GDM1 (cell line): Measurements from ENCODE around the gene TSPO2.
"Not testable (repeated sequence)": the region's sequence is repeated elsewhere in the genome, so short reads cannot be mapped to it uniquely, and the experiment has no call there.

ENCODE experiments used
- DNase-seq: peaks from one replicate; lab custom pipeline; 2025; lab: John Stamatoyannopoulos, UW

TSPO2 gene, protein sequence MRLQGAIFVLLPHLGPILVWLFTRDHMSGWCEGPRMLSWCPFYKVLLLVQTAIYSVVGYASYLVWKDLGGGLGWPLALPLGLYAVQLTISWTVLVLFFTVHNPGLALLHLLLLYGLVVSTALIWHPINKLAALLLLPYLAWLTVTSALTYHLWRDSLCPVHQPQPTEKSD

DNA sequence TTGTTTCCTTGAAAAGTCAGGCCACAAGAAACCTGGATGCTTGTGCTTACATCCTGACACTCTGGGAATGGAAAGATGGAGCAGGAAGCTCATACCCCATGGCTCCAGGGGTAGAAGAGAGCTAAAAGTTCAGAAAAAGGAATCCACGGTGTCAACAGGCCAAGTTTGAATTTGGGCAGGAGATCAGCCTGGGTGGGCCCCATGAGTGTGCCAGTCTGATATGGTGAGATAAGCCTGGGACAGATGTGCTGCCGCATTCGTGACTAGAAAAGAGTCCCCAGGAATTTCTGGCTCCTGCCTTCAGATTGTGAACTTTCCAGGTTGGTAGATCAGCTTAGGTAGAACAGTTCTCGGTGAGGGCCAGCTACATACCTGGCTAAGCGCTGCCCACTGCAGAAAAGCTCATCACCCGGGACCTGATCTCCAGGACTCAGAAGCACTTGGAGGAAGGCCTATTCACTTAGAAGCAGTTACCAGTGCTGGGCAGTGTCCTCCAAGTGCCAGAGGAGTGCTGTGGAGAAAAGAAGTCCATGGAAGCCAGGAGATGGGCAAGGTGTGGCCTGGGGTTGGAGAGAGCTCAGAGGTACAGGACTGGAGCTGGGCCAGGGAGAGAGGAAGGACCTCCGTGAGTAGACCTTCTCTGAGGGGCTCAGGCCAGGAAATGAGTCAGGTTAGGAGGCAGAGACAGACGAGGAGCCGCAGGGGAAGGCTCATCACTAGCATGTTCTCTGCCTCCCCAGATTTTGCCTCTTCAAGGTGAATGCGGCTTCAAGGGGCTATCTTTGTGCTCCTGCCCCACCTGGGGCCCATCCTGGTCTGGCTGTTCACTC, at the start of gene TSPO2:
Gene TSPO2 (plus strand): TSS at position 242 of the 830 bp plus-strand sequence. CDS start 519 bp downstream, at position 761.
- no peak for DNase-seq

DNA sequence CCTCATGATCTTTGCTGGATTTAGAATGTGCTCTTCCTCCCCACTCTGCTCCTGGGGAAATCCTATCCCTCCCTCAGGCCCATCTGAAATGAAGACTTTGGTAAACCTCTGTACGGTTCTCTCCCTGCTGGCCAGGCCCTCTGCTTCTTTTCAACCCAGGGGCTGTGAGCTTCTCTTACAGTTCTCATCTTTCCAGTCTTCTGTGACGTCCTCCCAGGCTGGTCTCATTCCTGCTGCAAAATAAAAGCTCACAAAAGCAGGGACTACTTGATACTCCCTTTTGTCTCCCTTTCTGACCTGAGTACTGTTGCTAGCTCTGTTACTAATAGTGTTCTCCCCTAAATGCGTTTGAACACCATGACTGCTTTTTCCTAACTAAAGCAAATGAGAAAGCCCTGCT, 49.5 kb upstream of the TSPO2 start:
- no peak for DNase-seq

DNA sequence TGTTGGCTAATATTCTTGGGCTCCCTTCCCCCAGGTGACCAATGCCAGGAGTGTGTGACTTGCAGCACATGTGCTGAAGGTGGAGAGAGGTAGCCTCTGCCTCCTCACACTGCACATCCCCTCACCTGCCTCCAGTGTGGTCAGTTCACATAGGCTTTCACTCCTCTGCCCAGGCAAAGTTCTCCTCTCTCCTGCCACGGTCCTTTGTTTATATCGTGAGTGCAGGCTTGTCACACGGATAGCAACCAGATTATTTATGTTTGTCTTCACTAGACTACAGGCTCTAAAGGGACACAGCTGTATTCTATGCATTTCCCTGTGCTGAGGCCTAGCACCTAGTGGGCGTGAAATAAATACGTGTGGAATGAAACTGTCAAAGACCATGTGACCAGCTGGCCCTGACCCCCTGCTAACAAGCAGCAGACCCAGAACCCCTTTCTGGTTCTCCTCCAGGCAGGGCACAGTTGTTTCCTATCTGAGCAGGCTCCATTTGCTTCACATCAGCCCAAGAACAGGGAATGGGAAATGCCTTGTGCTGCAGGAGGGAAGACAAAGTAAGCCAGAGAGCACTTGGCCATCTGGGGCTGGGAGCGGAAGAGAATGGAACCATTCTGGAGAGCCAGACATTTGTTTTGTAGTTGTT, 45.6 kb upstream of the TSPO2 start:
- DNase-seq = no peak

DNA sequence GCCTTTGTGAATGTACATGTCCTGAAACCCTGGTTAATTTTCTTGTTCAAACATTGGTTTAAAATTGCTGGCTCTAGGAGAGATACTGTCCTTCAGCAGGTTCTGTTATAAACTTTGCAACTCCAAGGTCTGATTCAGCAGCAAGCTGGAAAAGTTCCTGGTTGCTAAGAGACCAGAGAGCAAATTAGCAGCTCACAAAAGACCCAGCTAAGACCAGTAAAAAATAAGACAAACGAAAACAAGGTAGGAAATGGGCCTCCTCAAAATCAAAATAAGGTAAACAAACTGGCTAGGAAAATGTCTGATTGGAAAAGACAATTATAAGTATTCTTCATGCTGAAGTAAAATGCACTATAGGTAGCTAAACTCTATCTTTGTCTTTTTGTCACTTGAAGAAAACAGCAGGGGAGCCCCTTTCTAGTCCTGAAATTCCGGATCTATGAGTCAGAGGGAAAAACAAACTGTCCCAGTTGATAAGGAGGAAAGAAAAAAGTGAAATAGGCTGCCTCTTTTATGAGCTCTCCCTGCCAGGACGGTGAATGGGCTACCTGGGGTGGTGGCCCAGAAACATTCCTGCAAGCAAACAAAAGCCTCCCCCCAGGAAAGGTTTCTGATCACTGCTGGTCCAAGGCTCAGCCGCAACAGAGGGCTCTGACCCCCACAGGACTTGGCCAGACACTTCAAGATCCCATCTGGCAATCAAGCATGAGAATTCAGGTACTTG, 44.9 kb upstream of the TSPO2 start:
- no peak for DNase-seq

DNA sequence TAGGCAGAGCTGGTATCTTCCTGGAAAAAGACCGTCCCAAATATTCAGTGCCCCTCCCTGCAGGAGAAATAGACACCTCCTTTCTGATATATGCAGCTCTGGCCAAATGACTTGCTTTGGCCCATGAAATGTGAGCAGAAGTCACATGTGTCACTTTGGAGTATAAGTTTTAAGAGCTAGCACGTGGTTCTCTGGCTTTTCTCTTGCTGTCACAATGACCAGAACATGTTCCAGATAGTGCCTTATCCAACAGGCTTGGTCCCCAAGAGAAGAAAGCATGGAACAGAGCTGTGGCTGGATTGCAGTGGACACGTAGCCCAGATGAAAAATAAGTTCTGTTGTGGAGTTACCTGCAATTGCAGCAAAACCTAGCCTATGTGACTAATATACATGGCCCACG, 43.6 kb upstream of the TSPO2 start:
- DNase-seq = no peak

DNA sequence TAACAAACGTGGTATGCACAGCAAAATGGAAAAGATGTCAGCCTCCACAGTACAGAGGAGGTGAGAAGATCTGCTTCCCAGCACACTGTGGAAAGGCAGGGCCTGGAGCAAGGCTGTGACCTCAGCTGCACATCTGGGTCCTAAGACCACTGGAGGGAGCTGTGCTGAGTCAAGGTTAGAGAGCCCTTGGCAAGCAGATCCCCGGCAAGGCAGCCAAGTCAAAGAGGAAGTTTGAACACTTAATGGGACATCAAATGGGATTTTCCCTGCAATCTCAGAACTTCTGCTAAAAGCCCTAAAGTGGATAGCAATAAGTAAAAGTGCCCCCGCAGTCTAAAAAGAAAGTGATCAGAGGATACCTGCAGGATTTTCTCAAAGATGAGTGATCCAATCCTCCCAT, 42.7 kb upstream of the TSPO2 start:
- DNase-seq = peak; percentile 50

DNA sequence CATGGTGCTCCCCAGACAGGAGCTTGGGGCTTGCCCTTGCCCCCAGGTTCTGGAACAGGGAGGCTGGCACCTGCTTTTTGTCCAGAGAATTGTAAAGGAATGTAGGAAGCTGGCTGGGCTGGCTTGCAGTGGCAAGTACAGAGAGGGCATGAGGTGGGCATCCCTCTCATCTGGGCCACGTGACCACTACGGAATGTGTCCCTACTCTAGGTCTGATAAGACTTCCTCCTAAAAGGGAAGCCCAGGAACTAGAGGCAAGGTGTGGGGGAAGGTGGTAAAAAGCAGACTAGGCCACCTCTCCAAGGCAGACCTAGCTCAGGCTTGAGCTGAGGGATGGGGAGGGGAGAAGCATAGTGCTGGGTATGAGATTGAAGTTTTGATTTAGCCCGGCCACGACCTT, 42.0 kb upstream of the TSPO2 start:
- DNase-seq = no peak

DNA sequence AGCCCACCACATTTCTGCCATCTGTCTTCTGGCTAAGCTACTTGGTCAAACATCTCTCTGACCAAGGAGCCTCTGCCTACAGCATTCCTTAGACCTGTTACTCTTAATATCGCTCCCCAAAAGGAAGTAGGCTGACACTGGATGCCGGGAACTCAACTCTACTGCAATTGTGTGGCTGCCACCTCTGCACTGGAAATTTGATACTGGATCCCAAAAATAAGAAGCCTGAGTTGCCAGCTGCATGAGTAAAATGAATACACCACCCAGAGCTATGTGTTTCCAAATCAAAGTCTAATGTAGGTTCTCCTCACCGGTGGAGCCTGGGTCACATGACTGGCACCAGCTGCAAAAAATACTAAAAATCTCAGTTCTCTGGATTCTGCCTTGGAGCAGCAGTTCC, 40.1 kb upstream of the TSPO2 start:
- DNase-seq = no peak

DNA sequence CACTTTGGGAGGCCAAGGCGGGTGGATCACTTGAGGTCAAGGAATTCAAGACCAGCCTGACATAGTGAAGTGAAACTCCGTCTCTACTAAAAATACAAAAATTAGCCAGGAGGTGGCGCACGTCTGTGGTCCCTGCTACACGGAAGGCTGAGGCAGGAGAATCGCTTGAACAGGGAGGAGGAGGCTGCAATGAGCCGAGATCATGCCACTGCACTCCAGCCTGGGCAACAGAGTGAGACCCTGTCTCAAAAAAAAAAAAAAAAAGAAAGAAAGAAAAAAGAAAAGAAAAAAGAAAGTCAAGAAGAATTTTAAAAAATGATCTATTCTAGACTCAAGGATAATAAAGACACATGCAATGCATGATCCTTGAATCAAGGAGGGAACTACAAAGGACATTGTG, 36.0 kb upstream of the TSPO2 start:
- peak; percentile 51 for DNase-seq

DNA sequence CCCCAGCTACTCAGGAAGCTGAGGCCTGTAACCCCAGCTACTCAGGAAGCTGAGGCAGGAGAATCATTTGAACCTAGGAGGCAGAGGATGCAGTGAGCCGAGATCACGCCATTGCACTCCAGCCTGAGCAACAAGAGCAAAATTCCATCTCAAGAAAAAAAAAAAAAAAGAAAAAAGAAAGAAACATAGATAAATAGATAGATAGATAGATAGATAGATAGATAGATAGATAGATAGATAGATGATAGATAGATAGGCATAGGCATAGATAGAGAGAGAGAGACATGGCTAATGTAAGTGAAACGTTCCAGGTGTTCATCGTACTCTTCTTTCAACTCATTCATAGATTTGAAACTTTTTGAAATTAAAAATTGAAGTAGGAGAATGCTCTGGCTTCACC, 35.3 kb upstream of the TSPO2 start:
- DNase-seq = not testable (repeated sequence)

DNA sequence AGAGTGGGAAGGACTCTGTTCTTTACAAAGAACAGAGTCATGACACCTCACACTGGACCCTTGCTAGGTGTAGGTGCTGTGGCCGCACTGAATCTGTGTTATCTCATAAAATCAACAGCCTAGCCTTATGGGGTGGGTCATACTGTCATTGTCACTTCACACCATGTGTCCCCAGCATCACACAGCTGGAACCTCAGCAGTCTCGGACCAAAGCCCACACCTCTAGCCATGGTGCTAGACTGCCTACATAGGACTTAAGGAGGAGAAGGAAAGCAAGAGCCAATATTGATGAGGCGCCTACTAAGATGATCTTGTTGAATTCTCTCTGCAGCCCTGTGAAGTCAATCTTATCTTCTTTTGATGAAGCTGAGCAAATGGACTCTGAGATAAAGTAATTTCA, 34.3 kb upstream of the TSPO2 start:
- no peak for DNase-seq

DNA sequence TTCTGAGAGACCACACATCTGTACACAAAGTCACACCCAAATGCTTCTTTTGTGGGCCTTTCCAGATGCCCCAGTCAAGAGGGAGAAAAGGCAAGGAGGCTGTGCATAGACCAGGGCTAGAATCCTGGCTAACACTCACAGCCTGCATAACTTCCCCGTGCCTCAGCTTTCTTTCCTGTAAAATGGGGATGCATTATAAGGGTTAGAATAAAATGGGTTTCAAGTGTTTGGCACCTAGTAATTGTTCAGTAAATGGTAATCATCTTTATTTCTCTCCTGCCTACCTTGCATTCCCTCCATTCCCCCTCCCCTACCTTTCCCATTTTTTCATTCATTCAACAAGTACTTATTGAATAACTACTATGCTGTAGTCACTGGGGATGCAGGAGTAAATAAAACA, 32.6 kb upstream of the TSPO2 start:
- DNase-seq = no peak

DNA sequence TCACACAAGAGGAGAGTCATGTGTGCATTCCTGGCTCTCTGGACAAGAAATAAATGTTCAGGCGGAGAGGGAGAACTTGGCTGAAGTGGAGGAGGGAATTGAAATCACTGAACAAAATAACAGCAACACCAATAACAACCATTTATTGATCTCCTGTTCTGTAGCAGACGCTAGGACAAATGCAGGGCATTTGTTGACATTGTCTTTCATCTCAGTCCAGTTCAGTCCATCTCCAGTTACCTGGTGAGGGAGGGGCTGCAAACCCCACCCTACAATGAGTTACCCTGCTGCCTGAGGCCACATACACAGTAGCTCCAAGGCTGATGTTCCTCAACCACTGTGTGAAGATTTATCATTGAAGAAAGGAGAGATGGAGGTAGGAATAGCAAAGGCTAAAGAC, 30.6 kb upstream of the TSPO2 start:
- DNase-seq = no peak

DNA sequence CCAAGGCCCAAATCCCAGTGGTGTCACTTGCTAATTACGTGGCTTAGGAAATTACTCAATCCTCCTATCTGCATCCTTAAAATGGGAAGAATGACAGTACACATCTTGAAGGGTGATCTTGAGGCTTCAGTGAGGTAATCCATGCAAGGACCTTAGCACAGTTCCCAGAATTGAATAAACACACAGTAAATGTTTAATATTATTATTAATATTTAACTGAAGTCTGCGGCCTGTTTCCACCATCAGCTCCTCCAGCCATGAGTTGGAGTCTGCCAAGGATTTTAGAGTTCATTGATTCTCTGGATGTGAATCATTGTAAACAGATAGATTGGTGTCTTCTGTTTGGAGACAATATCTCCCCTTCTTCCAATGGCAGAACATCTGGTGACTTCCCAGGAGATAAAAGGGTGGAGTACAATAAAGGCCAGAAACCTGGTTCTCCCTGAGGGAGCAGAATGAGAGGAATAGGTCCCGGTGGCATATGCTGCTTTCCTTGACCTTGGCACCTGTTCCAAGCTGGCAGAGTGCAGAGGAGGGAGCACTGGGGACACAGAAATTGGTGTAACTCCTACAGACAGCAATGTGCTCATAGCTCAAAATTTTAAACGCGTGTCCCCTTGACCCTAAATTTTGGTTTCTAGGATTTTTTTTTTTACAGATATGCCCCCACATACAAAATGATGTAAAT, 28.7 kb upstream of the TSPO2 start:
- DNase-seq = no peak

DNA sequence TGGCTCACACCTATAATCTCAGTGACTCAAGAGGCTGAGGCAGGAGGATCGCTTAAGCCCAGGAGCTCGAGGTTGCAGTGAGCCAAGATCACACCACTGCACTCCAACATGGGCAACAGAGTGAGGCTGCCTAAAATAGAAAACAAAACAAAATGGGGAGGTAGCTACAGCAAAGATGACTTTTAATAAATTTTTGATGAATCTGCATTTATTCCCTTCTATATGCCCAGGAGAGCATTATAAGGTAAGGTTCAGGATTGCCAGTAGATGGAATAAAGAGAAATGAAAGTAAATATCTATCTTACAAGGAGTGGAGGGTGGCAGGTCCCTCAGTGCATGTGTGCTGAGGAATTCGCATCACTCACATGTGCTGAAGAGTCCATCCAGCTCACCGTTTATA, 27.5 kb upstream of the TSPO2 start:
- DNase-seq = no peak

DNA sequence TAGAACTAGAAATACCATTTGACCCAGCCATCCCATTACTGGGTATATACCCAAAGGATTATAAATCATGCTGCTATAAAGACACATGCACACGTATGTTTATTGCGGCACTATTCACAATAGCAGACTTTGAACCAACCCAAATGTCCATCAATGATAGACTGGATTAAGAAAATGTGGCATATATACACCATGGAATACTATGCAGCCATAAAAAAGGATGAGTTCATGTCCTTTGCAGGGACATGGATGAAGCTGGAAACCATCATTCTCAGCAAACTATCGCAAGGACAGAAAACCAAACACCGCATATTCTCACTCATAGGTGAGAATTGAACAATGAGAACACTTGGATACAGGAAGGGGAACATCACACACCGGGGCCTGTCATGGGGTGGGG, 26.4 kb upstream of the TSPO2 start:
- DNase-seq = not testable (repeated sequence)

DNA sequence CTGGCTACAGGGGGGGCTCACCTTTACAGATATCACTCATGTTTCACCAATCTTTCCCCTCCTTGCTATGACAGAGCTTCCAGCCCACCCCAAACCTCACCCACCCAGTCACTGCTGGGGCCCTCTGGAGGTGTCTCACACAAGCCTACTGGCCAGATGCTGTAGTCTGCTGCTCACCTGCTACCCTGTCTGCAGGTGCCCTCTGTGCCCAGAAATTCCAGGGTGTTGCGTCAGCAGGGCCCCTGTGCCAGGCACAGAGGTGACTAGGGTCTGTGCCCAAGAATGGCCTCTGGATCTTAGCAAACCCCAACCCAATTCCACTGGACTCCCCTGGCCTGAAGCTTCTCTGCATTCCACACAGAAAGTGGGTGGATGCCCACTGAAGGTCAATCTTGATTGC, 24.6 kb upstream of the TSPO2 start:
- DNase-seq = no peak

DNA sequence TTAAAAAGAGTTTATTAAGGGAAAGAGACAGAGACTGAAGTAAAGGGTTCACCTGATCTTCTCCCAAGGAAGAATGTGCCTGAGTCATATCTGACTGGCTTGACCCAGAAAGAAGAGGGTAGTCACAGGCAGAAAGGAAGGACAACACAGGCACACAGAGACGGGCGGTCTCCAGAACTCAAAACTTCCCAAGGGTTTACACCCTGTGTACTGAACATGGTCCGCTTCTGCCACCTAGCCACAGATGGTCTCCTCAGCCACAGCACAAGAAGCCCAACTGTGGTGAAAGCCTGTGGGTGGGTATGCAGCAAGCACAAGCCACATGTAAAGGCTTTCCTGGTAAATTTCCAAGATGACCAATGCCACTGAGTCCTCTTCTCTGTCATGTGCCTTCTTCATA, 20.4 kb upstream of the TSPO2 start:
- no peak for DNase-seq

DNA sequence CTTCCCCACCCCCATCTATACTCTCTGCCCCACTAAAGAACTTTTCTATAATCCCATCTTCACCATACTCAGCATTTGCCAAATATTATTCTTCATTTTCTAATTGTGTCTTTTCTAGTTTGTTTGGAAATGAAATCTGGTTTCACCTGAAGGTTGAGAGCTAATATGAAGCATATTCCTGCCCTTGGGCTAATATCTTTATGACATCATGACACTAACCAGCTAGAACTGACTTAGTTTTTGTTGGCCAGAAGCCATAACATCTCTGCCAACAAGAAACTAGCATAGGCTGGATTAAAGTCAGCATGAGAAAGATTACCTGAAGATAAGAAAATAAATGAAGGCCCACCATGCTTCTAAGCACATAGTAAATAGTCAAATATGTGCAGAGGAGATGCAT, 20.0 kb upstream of the TSPO2 start:
- no peak for DNase-seq

DNA sequence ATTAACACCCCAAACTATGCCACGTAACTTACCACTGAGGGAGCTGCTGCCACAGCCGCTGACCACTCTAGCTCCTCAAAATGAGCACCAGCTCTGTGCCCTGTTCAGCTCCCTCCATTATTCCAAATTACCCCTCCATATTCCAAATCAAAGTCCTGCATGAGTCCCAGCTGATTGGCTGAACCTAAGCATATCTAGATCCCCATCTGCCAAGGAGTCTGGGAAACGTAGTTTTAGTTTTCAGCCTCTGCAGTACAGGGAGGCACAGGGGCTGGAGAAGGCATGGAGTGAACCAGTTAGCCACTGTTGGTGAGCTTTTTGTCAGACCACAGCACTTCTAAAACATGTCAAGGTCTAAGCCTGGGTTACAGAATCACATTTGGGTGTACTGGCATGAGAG, 19.2 kb upstream of the TSPO2 start:
- no peak for DNase-seq

DNA sequence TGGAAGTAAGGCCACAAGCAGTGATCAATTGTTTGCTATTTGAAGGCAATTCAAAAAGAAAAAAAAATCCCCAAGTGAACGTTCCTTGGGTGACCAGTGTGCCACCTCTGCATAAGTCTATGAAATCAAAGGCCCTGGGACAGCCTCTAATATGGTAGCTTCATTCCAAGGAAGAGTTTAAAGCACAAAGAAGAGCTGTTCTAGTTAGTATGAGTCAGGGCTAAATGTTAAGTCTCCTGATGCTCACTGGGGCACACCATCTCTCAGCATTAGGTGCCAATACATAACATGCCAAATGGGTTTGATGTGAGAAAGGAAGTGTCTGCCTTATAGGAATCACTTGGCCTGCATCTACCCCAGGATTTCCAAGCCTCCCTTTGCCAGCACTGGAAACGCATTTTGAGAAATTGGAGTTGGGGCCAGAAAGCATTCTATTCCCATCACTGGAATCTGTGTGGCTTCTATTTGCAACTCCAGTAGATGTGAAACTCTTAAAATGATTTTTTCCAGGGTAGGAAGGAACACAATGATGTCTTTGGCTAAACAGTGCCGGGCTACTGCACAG, 16.2 kb upstream of the TSPO2 start:
- DNase-seq = no peak

DNA sequence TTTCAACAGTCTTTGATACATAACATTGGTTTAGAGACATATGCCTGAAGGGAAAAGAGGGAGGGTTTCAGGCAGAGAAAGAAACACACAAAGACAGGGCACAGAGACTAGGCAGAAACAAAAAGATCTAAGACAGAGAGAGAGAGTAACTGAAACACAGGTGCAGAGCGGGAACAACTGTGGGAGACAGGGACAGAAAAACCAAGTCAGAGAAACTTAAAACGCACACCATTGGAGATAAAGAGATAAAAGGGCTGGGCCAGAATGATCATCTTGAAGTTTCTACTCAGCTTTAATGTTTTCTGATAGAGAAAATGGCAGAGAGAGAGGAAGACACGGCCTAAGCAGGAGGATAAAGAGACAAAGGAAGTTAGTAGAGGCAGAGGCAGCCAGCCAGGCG, 15.0 kb upstream of the TSPO2 start:
- no peak for DNase-seq
